Right lobe of liver (tissue), 6 donors: ENCODE results near the gene PCBP4. TPM values are rescaled to one million over a fixed set of nuclear protein-coding genes. Genes with fewer than 3 reads are reported as not detected.

ENCODE experiments used
- ATAC-seq, 4 donors: fragments of 200-7000 bp; cut with Tn5 transposase; one replicate each; pipeline ENCODE4 v1.9.1; 2020; ENCODE audit warnings: mild to moderate bottlenecking in 4 of 4, moderate library complexity in 4 of 4
- DNase-seq, 3 donors: peaks; one replicate each; pipeline ENCODE4 v3.0.0-alpha.2; 2020
- H3K27ac ChIP-seq, 3 donors: fragments of 200-600 bp; one replicate each; pipeline ENCODE4 v1.8.0; 2022
- H3K27me3 ChIP-seq, 2 donors: fragments of 200-600 bp; one replicate each; pipeline ENCODE4 v1.8.0; 2022
- H3K36me3 ChIP-seq, 4 donors: fragments of 200-600 bp; sonication (generic) in 1 of 4; one replicate each; pipeline versions ENCODE4 v1.5.1 to v1.8.0; 2017 to 2022; ENCODE audit warnings: control low read depth in 1 of 4
- H3K4me1 ChIP-seq, 4 donors: fragments of 200-600 bp; sonication (generic) in 1 of 4; one replicate each; pipeline versions ENCODE4 v1.5.1 to v1.8.0; 2017 to 2022; ENCODE audit warnings: control low read depth in 1 of 4
- H3K4me3 ChIP-seq, 3 donors: fragments of 200-600 bp; one replicate each; pipeline ENCODE4 v1.8.0; 2022
- H3K9me3 ChIP-seq, 4 donors: fragments of 200-600 bp; sonication (generic) in 1 of 4; one replicate each; pipeline versions ENCODE4 v1.5.1 to v1.8.0; 2017 to 2022; ENCODE audit warnings: control low read depth in 1 of 4
- CTCF ChIP-seq, 4 donors: fragments of 200-600 bp in 3 of 4; fragments of 450-650 bp in 1 of 4; IDR thresholded peaks; one replicate each; pipeline versions ENCODE4 v1.5.1 to v1.8.0; 2016 to 2022; ENCODE audit warnings: antibody characterized with exemption in 4 of 4, mild to moderate bottlenecking in 2 of 4
- POLR2A ChIP-seq: fragments of 450-650 bp; IDR thresholded peaks from one replicate; pipeline ENCODE4 v1.6.1; 2017; ENCODE audit warnings: antibody characterized with exemption, mild to moderate bottlenecking
- WGBS: methylation state at CpG from one replicate; pipeline ENCODE4 v1.1.6; 2018; ENCODE audit warnings: low coverage, low lambda C conversion rate; ENCODE audit not compliant: insufficient coverage; ENCODE audit errors: missing lambda C conversion rate; 5-methylcytosine and 5-hydroxymethylcytosine counted together
- intact Hi-C, 2 donors: fragments of 100-400 bp; cut with DNase I; formaldehyde crosslinking; loops; one replicate each; pipeline versions ENCODE4 v1.11.2 to v1.14.1; 2022
- total RNA-seq, 6 experiments: library from RNA; depleted of rRNA in 2 of 6; stranded (reverse); fragments of >200 nt in 2 of 6; fragmentation: NEBNext Ultra II Directional in 3 of 6; extraction: Animal tissue kit (Norgen Biotek cat#: 25700) in 3 of 6; gene quantifications; one replicate each; pipeline versions ENCODE4 v1.1.0 to v1.2.4, GENCODE V29; 2016 to 2023
- donor health status: DM: no; HTN: yes; CAD: no.
- donor health status: DM: no; HTN: no; CAD: no.
- donor health status: DM: no; HTN: no; CAD: no.
- donor health status: DM: no; HTN: yes; CAD: no.
- donor health status: DM: no; HTN: yes; CAD: no.

PCBP4 gene
- total RNA-seq, 6 experiments from 2014 or later = 6.5 to 19.2 (median 11.7) TPM

GRCh38 chr3:51961011-51961410, 6.2 kb downstream of the PCBP4 start:
- WGBS = 80% methylated on average over 1 of the region's 18 CpGs
- ATAC-seq (no peak), DNase-seq (no peak)
- no peaks in the 10 kb centered on the region for H3K9me3 ChIP-seq
- no peak overlapping the region for H3K27ac ChIP-seq
- H3K4me3 ChIP-seq = no peak overlapping the region
- intact Hi-C loops = no loop called here
- no peaks in the 10 kb centered on the region for H3K27me3 ChIP-seq
- TF ChIP-seq CTCF (IDR thresholded peaks at IDR 0.05) = no peak
- no peak for TF ChIP-seq POLR2A
- no peaks in the 10 kb centered on the region for H3K36me3 ChIP-seq
- H3K4me1 ChIP-seq = peaks cover 0 to 14% (median 2%) of the 10 kb centered on the region in 4 donors

- Histone ChIP-seq H3K36me3 (no peaks in the 10 kb centered on the region), H3K27ac (no peak overlapping the region), H3K9me3 (no peaks in the 10 kb centered on the region), H3K27me3 (no peaks in the 10 kb centered on the region), H3K4me1 (peaks cover 0 to 19% (median 2%) of the 10 kb centered on the region in 4 donors), H3K4me3 (no peak overlapping the region)
- TF ChIP-seq POLR2A = no peak
- TF ChIP-seq CTCF (IDR thresholded peaks at IDR 0.05) = no peak
- intact Hi-C loops = no loop called here
- ATAC-seq (no peak), DNase-seq (no peak)
- no CpG with 5 or more reads among the region's 10 CpGs for WGBS
Observed at GRCh38 chr3:51960386-51960785, 6.9 kb downstream of the PCBP4 start.

GRCh38 chr3:51959651-51960050, 7.6 kb downstream of the PCBP4 start:
- no peaks in the 10 kb centered on the region for H3K27me3 ChIP-seq
- no peak for DNase-seq
- peaks cover 0 to 19% (median 2%) of the 10 kb centered on the region in 4 donors for H3K4me1 ChIP-seq
- no peak overlapping the region for H3K4me3 ChIP-seq
- TF ChIP-seq CTCF (IDR thresholded peaks at IDR 0.05) = no peak
- no peak for TF ChIP-seq POLR2A
- H3K9me3 ChIP-seq = no peaks in the 10 kb centered on the region
- intact Hi-C loops = no loop called here
- WGBS = 83% methylated on average over 1 of the region's 7 CpGs
- ATAC-seq = no peak
- H3K27ac ChIP-seq = no peak overlapping the region
- no peaks in the 10 kb centered on the region for H3K36me3 ChIP-seq

- no peak for DNase-seq
- no peaks in the 10 kb centered on the region for H3K36me3 ChIP-seq
- no peak overlapping the region for H3K4me3 ChIP-seq
- peaks cover 0 to 19% (median 2%) of the 10 kb centered on the region in 4 donors for H3K4me1 ChIP-seq
- intact Hi-C loops = no loop called here
- H3K27me3 ChIP-seq = no peaks in the 10 kb centered on the region
- 85% methylated on average over 8 of the region's 20 CpGs for WGBS
- H3K9me3 ChIP-seq = no peaks in the 10 kb centered on the region
- peak in 2 of 4 donors; percentile 13 to 30 for ATAC-seq
- TF ChIP-seq CTCF (IDR thresholded peaks at IDR 0.05) = no peak
- TF ChIP-seq POLR2A = no peak
- no peak overlapping the region for H3K27ac ChIP-seq
Observed at GRCh38 chr3:51958603-51959521, 8.4 kb downstream of the PCBP4 start.
